ENCODE data around the gene SANBR. TPM values are rescaled to one million over a fixed set of nuclear protein-coding genes. Genes with fewer than 3 reads are reported as not detected.
"Not testable (repeated sequence)": the region's sequence is repeated elsewhere in the genome, so short reads cannot be mapped to it uniquely, and the experiment has no call there.

The SANBR gene
- total RNA-seq, 1 donor from 2014 or later = 7.9 TPM

DNA sequence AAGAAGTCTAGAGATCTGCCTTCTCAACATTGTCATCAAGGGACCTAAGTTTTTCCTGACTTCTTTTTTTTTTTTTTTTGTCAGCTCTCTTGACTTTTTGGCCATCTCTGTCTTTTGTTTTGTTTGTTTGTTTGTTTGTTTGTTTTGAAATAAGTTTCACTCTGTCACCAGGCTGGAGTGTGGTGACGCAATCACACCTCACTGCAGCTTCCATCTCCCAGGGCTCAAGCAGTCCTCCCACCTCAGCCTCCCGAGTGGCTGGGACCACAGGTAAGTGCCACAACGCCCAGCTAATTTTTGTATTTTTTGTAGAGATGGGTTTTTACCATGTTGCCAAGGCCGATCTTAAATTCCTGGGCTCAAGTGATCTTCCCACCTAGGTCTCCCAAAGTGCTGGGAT lies 42.0 kb upstream of the SANBR start:
- Histone ChIP-seq H3K27me3 (no peaks in the 10 kb centered on the region), H3K4me1 (peaks cover 37% of the 10 kb centered on the region), H3K36me3 (peaks cover 0 to 11% of the 10 kb centered on the region in 2 donors), H3K4me3 (no peak overlapping the region), H3K9me3 (no peaks in the 10 kb centered on the region), H3K27ac (no peak overlapping the region)
- no peak for DNase-seq (ENCODE audit: extremely low spot score in 2 of 2)
- TF ChIP-seq, protein P1, sequence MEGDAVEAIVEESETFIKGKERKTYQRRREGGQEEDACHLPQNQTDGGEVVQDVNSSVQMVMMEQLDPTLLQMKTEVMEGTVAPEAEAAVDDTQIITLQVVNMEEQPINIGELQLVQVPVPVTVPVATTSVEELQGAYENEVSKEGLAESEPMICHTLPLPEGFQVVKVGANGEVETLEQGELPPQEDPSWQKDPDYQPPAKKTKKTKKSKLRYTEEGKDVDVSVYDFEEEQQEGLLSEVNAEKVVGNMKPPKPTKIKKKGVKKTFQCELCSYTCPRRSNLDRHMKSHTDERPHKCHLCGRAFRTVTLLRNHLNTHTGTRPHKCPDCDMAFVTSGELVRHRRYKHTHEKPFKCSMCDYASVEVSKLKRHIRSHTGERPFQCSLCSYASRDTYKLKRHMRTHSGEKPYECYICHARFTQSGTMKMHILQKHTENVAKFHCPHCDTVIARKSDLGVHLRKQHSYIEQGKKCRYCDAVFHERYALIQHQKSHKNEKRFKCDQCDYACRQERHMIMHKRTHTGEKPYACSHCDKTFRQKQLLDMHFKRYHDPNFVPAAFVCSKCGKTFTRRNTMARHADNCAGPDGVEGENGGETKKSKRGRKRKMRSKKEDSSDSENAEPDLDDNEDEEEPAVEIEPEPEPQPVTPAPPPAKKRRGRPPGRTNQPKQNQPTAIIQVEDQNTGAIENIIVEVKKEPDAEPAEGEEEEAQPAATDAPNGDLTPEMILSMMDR (IDR thresholded peaks at IDR 0.05) = no peak
- no peak for TF ChIP-seq POLR2AphosphoS5 (IDR thresholded peaks at IDR 0.05; ENCODE audit: insufficient read depth in 1 of 2, low read depth in 1 of 2)
- TF ChIP-seq POLR2A (IDR thresholded peaks at IDR 0.05) = no peak
- intact Hi-C loops (cut with DNase I) = no loop called here

DNA sequence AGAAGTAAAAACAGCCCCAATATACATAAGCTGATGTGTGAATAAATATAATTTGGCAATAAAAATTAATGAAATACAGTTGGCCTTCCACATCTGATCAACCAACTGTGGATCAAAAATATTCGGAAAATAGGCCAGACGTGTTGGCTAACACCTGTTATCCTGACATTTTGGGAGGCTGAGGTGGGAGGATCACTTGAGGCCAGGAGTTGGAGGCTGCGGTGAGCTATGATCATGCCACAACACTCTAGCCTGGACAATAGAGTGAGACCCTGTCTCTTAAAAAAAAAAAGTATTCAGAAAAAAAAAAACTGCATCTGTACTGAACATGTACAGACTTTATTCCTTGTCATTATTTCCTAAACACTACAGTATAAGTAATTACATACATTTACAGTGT lies 36.1 kb upstream of the SANBR start:
- Histone ChIP-seq H3K9me3 (no peaks in the 10 kb centered on the region), H3K4me3 (no peak overlapping the region), H3K27me3 (no peaks in the 10 kb centered on the region), H3K4me1 (peaks cover 7% of the 10 kb centered on the region), H3K36me3 (peaks cover 0 to 36% of the 10 kb centered on the region in 2 donors), H3K27ac (no peak overlapping the region)
- DNase-seq (ENCODE audit: extremely low spot score in 2 of 2) = no peak
- intact Hi-C loops (cut with DNase I) = no loop called here
- TF ChIP-seq POLR2A (IDR thresholded peaks at IDR 0.05) (no peak), POLR2AphosphoS5 (IDR thresholded peaks at IDR 0.05; ENCODE audit: insufficient read depth in 1 of 2, low read depth in 1 of 2) (no peak)
- TF ChIP-seq, protein P1 (IDR thresholded peaks at IDR 0.05) = no peak

DNA sequence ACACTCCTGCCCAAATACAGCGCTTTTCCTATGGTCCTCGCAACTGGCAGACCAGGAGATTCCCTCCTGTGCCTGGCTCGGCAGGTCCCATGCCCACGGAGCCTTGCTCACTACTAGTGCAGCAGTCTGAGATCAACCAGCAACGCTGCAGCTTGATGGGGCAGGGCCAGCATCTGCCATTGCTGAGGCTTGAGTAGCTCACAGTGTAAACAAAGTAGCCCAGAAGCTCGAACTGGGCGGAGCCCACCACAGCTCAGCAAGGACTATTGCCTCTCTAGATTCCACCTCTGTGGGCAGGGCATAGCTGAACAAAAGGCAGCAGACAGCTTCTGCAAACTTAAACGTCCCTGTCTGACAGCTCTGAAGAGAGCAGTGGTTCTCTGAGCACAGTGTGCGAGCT lies 31.1 kb upstream of the SANBR start:
- intact Hi-C loops (cut with DNase I); H3K27me3 ChIP-seq; H3K4me1 ChIP-seq; DNase-seq (ENCODE audit: extremely low spot score in 2 of 2); H3K4me3 ChIP-seq; H3K9me3 ChIP-seq; H3K27ac ChIP-seq: not testable (repeated sequence)
- H3K36me3 ChIP-seq = peaks cover 0 to 44% of the 10 kb centered on the region in 2 donors

DNA sequence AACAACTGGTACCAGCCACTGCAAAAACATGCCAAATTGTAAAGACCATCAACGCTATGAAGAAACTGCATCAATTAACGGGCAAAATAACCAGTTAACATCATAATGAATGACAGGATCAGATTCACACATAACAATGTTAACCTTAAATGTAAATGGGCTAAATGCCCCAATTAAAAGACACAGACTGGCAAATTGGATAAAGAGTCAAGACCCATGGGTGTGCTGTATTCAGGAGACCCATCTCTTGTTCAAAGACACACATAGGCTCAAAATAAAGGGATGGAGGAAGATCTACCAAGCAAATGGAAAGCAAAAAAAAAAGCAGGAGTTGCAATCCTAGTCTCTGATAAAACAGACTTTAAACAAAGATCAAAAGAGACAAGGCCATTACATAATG lies 29.0 kb upstream of the SANBR start:
- intact Hi-C loops (cut with DNase I); H3K27ac ChIP-seq; H3K27me3 ChIP-seq; H3K9me3 ChIP-seq; DNase-seq (ENCODE audit: extremely low spot score in 2 of 2); H3K4me3 ChIP-seq; H3K4me1 ChIP-seq: not testable (repeated sequence)
- peaks cover 0 to 40% of the 10 kb centered on the region in 2 donors for H3K36me3 ChIP-seq

DNA sequence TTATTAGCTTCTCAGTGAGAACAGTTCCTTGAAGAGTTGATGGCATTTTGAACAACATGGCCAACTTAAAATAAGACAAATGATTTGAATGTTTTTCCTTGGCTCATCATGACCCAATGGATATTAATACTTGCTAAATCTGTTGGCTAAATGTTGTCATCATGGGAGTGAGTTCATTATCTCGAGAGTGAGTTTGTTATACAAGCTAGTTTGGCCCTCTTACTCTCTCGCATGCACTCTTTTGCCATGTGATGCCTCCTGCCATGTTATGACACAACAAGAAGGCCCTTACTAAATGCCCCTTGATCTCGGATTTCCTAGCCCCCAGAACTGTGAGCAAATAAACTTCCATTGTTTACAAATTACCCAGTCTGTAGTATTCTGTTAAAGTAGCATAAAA lies 22.9 kb upstream of the SANBR start:
- no peak overlapping the region for H3K4me3 ChIP-seq
- H3K9me3 ChIP-seq = no peaks in the 10 kb centered on the region
- intact Hi-C loops (cut with DNase I) = no loop called here
- DNase-seq (ENCODE audit: extremely low spot score in 2 of 2) = no peak
- TF ChIP-seq POLR2A (IDR thresholded peaks at IDR 0.05) = no peak
- no peaks in the 10 kb centered on the region for H3K27me3 ChIP-seq
- H3K4me1 ChIP-seq = peaks cover 13% of the 10 kb centered on the region
- peaks cover 0 to 5% of the 10 kb centered on the region in 2 donors for H3K36me3 ChIP-seq
- H3K27ac ChIP-seq = no peak overlapping the region

DNA sequence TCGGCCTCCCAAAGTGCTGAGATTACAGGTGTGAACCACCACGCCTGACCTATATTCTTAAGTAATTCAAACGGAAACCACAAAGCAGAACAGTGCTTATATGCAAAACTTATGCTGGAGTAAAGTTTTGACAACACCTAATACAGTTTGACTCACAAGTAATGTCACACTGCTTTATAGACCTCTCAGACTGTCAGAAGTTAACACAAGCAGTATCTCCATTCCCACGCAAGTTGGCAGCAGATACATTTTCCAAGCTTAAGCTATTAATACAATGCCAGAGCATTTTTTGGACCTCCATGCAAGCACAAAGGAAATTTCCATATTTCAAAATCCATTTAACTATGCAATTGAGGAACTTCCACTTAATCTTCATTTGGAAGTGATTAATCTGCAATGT lies 21.0 kb upstream of the SANBR start:
- TF ChIP-seq POLR2A (IDR thresholded peaks at IDR 0.05) = no peak
- TF ChIP-seq, protein P1 (IDR thresholded peaks at IDR 0.05) = no peak
- TF ChIP-seq POLR2AphosphoS5 (IDR thresholded peaks at IDR 0.05; ENCODE audit: insufficient read depth in 1 of 2, low read depth in 1 of 2) = no peak
- intact Hi-C loops (cut with DNase I) = no loop called here
- Histone ChIP-seq H3K9me3 (no peaks in the 10 kb centered on the region), H3K36me3 (peaks cover 0 to 23% of the 10 kb centered on the region in 2 donors), H3K4me1 (peaks cover 13% of the 10 kb centered on the region), H3K27ac (no peak overlapping the region), H3K4me3 (no peak overlapping the region), H3K27me3 (no peaks in the 10 kb centered on the region)
- no peak for DNase-seq (ENCODE audit: extremely low spot score in 2 of 2)

DNA sequence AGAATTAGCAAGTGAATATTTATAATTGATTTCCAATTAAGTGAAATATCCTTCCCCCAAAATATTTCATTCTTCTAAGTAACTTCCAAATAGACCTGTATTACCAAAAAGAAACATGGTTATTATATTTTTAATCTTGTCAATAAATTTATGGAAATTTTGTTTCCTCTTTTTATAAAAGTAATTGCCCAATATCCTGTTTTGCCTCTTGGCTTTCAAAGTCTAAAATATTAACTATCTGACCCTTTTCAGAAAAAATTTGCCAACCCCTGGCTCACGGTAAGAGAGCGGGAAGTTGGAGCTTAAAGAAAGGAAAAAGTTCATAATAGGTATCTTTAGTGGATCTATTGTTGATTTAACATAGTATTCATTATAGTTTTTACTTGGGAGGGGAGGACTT lies 20.4 kb upstream of the SANBR start:
- H3K27ac ChIP-seq = no peak overlapping the region
- no peak overlapping the region for H3K4me3 ChIP-seq
- no peaks in the 10 kb centered on the region for H3K9me3 ChIP-seq
- H3K27me3 ChIP-seq = no peaks in the 10 kb centered on the region
- H3K4me1 ChIP-seq = peaks cover 13% of the 10 kb centered on the region
- no peak for TF ChIP-seq POLR2AphosphoS5 (IDR thresholded peaks at IDR 0.05; ENCODE audit: insufficient read depth in 1 of 2, low read depth in 1 of 2)
- TF ChIP-seq POLR2A (IDR thresholded peaks at IDR 0.05) = no peak
- TF ChIP-seq, protein P1 (IDR thresholded peaks at IDR 0.05) = no peak
- intact Hi-C loops (cut with DNase I) = no loop called here
- no peak for DNase-seq (ENCODE audit: extremely low spot score in 2 of 2)
- H3K36me3 ChIP-seq = peaks cover 0 to 29% of the 10 kb centered on the region in 2 donors

Measured in vagina (tissue), 2 donors.